ENCODE results near the gene SPEF1.

Gene SPEF1

GRCh38 chr20:3766422-3767109 lies 14.7 kb downstream of the SPEF1 start:
- no peak for DNase-seq

GRCh38 chr20:3765171-3765882 lies 15.9 kb downstream of the SPEF1 start:
- DNase-seq: no peak

GRCh38 chr20:3764659-3765058 lies 16.6 kb downstream of the SPEF1 start:
- no peak for DNase-seq

- DNase-seq: no peak
Measured at GRCh38 chr20:3763671-3764601, 17.3 kb downstream of the SPEF1 start.

- DNase-seq: no peak
Measured at GRCh38 chr20:3760655-3761348, 20.4 kb downstream of the SPEF1 start.

- no peak for DNase-seq
Measured at GRCh38 chr20:3759884-3760283, 21.4 kb downstream of the SPEF1 start.

GRCh38 chr20:3759316-3759823 lies 21.9 kb downstream of the SPEF1 start:
- no peak for DNase-seq

- DNase-seq: no peak
Measured at GRCh38 chr20:3758566-3758965, 22.7 kb downstream of the SPEF1 start.

- DNase-seq: no peak
Measured at GRCh38 chr20:3757268-3757667, 24.0 kb downstream of the SPEF1 start.

GRCh38 chr20:3755814-3756480 lies 25.3 kb downstream of the SPEF1 start:
- no peak for DNase-seq

GRCh38 chr20:3755269-3755668 lies 26.0 kb downstream of the SPEF1 start:
- DNase-seq: no peak

- DNase-seq: no peak
Measured at GRCh38 chr20:3754276-3754630, 27.0 kb downstream of the SPEF1 start.

GRCh38 chr20:3753501-3754275 lies 27.6 kb downstream of the SPEF1 start:
- DNase-seq: no peak

GRCh38 chr20:3753098-3753497 lies 28.1 kb downstream of the SPEF1 start:
- DNase-seq: no peak

- DNase-seq: no peak
Measured at GRCh38 chr20:3752386-3752759, 28.9 kb downstream of the SPEF1 start.

GRCh38 chr20:3751675-3752385 lies 29.4 kb downstream of the SPEF1 start:
- DNase-seq: peak; percentile 67

- DNase-seq: no peak
Measured at GRCh38 chr20:3751305-3751674, 30.0 kb downstream of the SPEF1 start.

GRCh38 chr20:3749689-3750531 lies 31.3 kb downstream of the SPEF1 start:
- peak; percentile 63 for DNase-seq

GRCh38 chr20:3749087-3749688 lies 32.1 kb downstream of the SPEF1 start:
- no peak for DNase-seq
